MM.1S (cell line): ENCODE measurements around the gene LMTK2.

Experiments
- DNase-seq: peaks from one replicate; pipeline ENCODE4 v3.0.0-alpha.2; 2015
- H2AFZ ChIP-seq: fragments of 300-600 bp; sonication (generic); 2 replicates; pipeline ENCODE4 v1.6.0; 2016; ENCODE audit warnings: antibody characterized with exemption, low read length
- H3F3A ChIP-seq: fragments of 300-600 bp; sonication (generic); 2 replicates; pipeline ENCODE4 v1.6.1; 2016; ENCODE audit warnings: mild to moderate bottlenecking, antibody characterized with exemption, low read length, moderate library complexity, mixed read lengths; ENCODE audit not compliant: insufficient read depth
- H3K27ac ChIP-seq: fragments of 300-600 bp; sonication (generic); 2 replicates; pipeline ENCODE4 v1.5.1; 2016; ENCODE audit warnings: mild to moderate bottlenecking, low read length
- H3K27me3 ChIP-seq: fragments of 300-600 bp; sonication (generic); replicated peaks from 2 replicates; pipeline ENCODE4 v1.6.0; 2016; ENCODE audit warnings: low read length; ENCODE audit not compliant: insufficient read depth
- H3K36me3 ChIP-seq: fragments of 300-600 bp; sonication (generic); replicated peaks from 2 replicates; pipeline ENCODE4 v1.6.1; 2016; ENCODE audit warnings: mild to moderate bottlenecking, low read length, mixed read lengths; ENCODE audit not compliant: insufficient read depth
- H3K4me1 ChIP-seq: fragments of 300-600 bp; sonication (generic); 2 replicates; pipeline ENCODE4 v1.6.1; 2016; ENCODE audit warnings: low read length, mixed read lengths
- H3K4me2 ChIP-seq: fragments of 300-600 bp; sonication (generic); 2 replicates; pipeline ENCODE4 v1.6.0; 2016; ENCODE audit warnings: low read depth, low read length
- H3K4me3 ChIP-seq: fragments of 300-600 bp; sonication (generic); 2 replicates; pipeline ENCODE4 v1.5.1; 2016; ENCODE audit warnings: low read length, mixed read lengths
- H3K79me2 ChIP-seq: fragments of 300-600 bp; sonication (generic); 2 replicates; pipeline ENCODE4 v1.6.1; 2016; ENCODE audit warnings: mixed run types, low read length, mixed read lengths
- H3K9ac ChIP-seq: fragments of 300-600 bp; sonication (generic); 2 replicates; pipeline ENCODE4 v1.6.1; 2016; ENCODE audit warnings: low read length, mixed read lengths
- H3K9me2 ChIP-seq: fragments of 300-600 bp; sonication (generic); replicated peaks from 2 replicates; pipeline ENCODE4 v1.6.1; 2016; ENCODE audit warnings: mild to moderate bottlenecking, low read length, mixed read lengths; ENCODE audit not compliant: insufficient read depth
- H3K9me3 ChIP-seq: fragments of 300-600 bp; sonication (generic); replicated peaks from 2 replicates; pipeline ENCODE4 v1.6.1; 2016; ENCODE audit warnings: mild to moderate bottlenecking, low read length, mixed read lengths; ENCODE audit not compliant: insufficient read depth
- H4K20me1 ChIP-seq: fragments of 300-600 bp; sonication (generic); 2 replicates; pipeline ENCODE4 v1.6.1; 2016; ENCODE audit warnings: mild to moderate bottlenecking, low read length, moderate library complexity, mixed read lengths; ENCODE audit not compliant: insufficient read depth
- EZH2 ChIP-seq: fragments of 300-600 bp; sonication (generic); optimal IDR thresholded peaks from 2 replicates; pipeline ENCODE3; 2017; ENCODE audit warnings: low read depth, mild to moderate bottlenecking, antibody characterized with exemption, low read length, mixed read lengths
- EZH2phosphoT487 ChIP-seq: fragments of 300-600 bp; sonication (generic); IDR thresholded peaks from 2 replicates; pipeline ENCODE4 v1.6.1; 2018; ENCODE audit warnings: antibody characterized with exemption, low read length
- TF ChIP-seq, protein P1 (sequence below): fragments of 300-600 bp; sonication (generic); IDR thresholded peaks from 2 replicates; pipeline ENCODE4 v1.5.1; 2016; ENCODE audit warnings: antibody characterized with exemption, low read length, mixed read lengths

The LMTK2 gene

GRCh38 chr7:98174334-98175259 lies 67.9 kb downstream of the LMTK2 start:
- H3F3A ChIP-seq, result no peaks in the 10 kb centered on the region
- no peak overlapping the region for H3K9ac ChIP-seq
- no peak overlapping the region for H2AFZ ChIP-seq
- no peak overlapping the region for H3K4me2 ChIP-seq
- TF ChIP-seq EZH2, result no peak
- H3K36me3 ChIP-seq, result no peaks in the 10 kb centered on the region
- 0 out of 2 replicates have a peak, but pooled peaks cover 4% of the 10 kb centered on the region for H3K79me2 ChIP-seq
- no peak overlapping the region for H3K27ac ChIP-seq
- no peaks in the 10 kb centered on the region for H3K9me3 ChIP-seq
- no peak overlapping the region for H3K4me3 ChIP-seq
- H3K27me3 ChIP-seq, result no peaks in the 10 kb centered on the region
- DNase-seq, result no peak
- no peaks in the 10 kb centered on the region for H3K4me1 ChIP-seq
- H4K20me1 ChIP-seq, result no peaks in the 10 kb centered on the region
- no peaks in the 10 kb centered on the region for H3K9me2 ChIP-seq

GRCh38 chr7:98175260-98175940 lies 68.7 kb downstream of the LMTK2 start:
- Histone ChIP-seq H2AFZ (no peak overlapping the region), H3K36me3 (no peaks in the 10 kb centered on the region), H3K9ac (no peak overlapping the region), H3K4me2 (no peak overlapping the region), H3K79me2 (no peaks in the 10 kb centered on the region), H4K20me1 (no peaks in the 10 kb centered on the region), H3K27me3 (no peaks in the 10 kb centered on the region), H3K27ac (no peak overlapping the region), H3K9me2 (no peaks in the 10 kb centered on the region), H3K9me3 (no peaks in the 10 kb centered on the region), H3K4me3 (no peak overlapping the region), H3K4me1 (no peaks in the 10 kb centered on the region), H3F3A (no peaks in the 10 kb centered on the region)
- TF ChIP-seq EZH2, result no peak
- no peak for TF ChIP-seq EZH2phosphoT487
- TF ChIP-seq, protein P1, sequence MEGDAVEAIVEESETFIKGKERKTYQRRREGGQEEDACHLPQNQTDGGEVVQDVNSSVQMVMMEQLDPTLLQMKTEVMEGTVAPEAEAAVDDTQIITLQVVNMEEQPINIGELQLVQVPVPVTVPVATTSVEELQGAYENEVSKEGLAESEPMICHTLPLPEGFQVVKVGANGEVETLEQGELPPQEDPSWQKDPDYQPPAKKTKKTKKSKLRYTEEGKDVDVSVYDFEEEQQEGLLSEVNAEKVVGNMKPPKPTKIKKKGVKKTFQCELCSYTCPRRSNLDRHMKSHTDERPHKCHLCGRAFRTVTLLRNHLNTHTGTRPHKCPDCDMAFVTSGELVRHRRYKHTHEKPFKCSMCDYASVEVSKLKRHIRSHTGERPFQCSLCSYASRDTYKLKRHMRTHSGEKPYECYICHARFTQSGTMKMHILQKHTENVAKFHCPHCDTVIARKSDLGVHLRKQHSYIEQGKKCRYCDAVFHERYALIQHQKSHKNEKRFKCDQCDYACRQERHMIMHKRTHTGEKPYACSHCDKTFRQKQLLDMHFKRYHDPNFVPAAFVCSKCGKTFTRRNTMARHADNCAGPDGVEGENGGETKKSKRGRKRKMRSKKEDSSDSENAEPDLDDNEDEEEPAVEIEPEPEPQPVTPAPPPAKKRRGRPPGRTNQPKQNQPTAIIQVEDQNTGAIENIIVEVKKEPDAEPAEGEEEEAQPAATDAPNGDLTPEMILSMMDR, result no peak
- DNase-seq, result no peak

DNA sequence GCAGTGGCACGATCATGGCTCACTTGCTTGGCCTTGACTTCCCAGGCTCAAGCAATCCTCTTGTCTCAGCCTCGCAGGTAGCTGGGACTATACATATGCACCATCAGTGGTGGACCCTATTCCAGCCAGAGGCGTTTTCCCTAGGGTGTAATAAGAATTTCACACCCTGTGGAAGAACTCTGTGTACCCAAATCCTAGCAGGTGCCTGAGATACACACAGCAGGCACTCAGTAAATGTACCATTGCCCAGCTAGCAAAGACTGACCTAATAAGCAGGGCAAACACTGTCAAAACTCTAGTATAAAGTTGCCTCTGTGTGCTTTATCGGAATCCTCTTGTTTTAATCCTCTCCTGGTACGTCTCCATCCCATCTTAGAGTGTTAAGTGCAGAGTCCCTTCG lies 70.9 kb downstream of the LMTK2 start:
- no peak overlapping the region for H3K4me2 ChIP-seq
- DNase-seq, result no peak
- no peak overlapping the region for H3K9ac ChIP-seq
- no peaks in the 10 kb centered on the region for H3K9me3 ChIP-seq
- no peaks in the 10 kb centered on the region for H3K79me2 ChIP-seq
- no peaks in the 10 kb centered on the region for H3K36me3 ChIP-seq
- no peaks in the 10 kb centered on the region for H3K9me2 ChIP-seq
- no peak overlapping the region for H3K27ac ChIP-seq
- H3K27me3 ChIP-seq, result no peaks in the 10 kb centered on the region
- TF ChIP-seq EZH2 (no peak), EZH2phosphoT487 (no peak)
- TF ChIP-seq, protein P1, result no peak
- H4K20me1 ChIP-seq, result no peaks in the 10 kb centered on the region
- H3K4me1 ChIP-seq, result no peaks in the 10 kb centered on the region
- no peak overlapping the region for H3K4me3 ChIP-seq
- H3F3A ChIP-seq, result no peaks in the 10 kb centered on the region
- no peak overlapping the region for H2AFZ ChIP-seq
